NT2/D1 (cell line): Measurements from ENCODE around the gene CD300LD.

Source experiments
- SUZ12 ChIP-seq: IDR thresholded peaks from 2 replicates; pipeline ENCODE4 v1.6.1; 2011; ENCODE audit not compliant: insufficient read length, insufficient read depth; ENCODE audit errors: extremely low read depth
- YY1 ChIP-seq: IDR thresholded peaks from 2 replicates; pipeline ENCODE4 v1.6.1; 2011; ENCODE audit not compliant: insufficient read length, insufficient read depth
- ZNF274 ChIP-seq: IDR thresholded peaks from 2 replicates; pipeline ENCODE4 v1.6.1; 2011; ENCODE audit warnings: mild to moderate bottlenecking, low read depth, low read length

DNA sequence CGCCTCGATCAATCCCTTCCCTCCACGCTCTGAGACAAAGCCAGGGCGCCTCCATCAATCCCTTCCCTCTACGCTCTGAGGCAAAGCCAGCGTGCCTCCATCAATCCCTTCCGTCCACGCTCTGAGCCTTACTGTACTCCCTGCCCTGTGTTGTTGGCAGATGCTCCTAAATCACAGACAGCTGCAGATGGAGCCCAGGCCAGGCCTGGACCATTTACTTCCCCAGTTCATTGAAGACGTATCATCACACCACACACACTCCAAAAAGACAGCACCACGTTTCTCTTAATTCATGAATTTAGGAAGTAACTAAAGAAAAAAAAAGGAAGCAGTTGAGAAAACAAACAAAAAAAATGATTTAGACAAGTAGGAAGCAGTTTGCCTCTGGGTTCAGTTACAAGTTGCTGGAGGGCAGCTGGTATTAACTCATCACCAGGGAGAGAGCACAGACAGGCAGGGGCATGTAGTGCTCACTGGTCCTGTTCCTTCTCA is 7.4 kb upstream of the CD300LD start:
- TF ChIP-seq ZNF274 (no peak), SUZ12 (no peak), YY1 (no peak)
